GM03348 (cell line): Measurements from ENCODE around the gene CACNB4.

Source experiments
- DNase-seq: peaks from one replicate; pipeline ENCODE4 v3.0.0; 2012; ENCODE audit warnings: low spot score

The CACNB4 gene

DNA sequence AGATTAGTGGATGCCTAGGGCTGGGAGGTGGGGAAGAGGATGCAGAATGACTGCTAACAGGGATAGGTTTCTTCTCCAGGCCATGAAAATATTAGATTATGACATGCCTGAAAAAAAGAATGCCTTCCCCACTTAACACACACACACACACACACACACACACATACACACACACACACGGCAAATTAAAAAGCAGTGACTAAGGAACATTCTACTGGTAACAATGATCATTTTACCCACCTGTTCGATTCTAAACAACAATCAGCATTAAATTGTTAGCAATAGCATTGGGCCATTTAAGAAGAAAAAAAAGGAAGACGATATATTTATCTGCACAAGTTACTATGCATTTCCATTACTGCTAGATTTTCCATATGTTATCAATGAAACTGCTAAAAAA lies 10.8 kb downstream of the CACNB4 start:
- no peak for DNase-seq

- no peak for DNase-seq
Observed at GRCh38 chr2:152086231-152086630, 12.6 kb downstream of the CACNB4 start.

- no peak for DNase-seq
Observed at GRCh38 chr2:152084076-152084475, 14.8 kb downstream of the CACNB4 start.

DNA sequence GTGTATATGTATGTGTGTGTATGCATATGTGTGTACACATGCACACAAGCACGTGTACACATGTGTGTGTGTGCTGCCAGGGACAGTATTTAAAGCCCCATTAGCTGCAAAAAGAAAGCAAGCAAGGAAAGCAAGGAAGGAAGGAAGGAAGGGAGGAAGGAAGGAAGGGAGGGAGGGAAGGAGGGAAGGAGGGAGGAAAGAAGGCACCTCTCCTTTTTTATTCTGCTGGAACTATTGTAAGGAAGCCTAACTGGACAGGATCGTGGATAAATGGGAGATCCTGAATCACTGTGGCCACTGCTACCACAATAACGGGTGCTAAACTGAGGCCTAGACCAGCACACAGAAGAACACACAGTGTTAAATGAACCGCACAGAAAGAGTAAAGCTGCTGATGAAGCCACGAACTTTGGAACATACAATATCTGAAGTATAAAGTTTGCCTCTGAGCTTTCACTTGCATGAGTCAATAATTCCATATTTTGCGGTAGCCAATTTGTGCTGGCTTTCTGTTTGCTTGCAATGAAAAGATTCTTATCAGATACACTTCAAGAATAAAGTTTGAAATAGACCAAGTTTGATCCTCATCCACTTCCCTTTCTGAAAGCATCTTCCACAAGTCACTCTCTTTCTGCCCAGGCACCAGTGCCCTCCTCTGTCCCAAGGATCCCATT lies 15.5 kb downstream of the CACNB4 start:
- no peak for DNase-seq

GRCh38 chr2:152078662-152079061 lies 20.2 kb downstream of the CACNB4 start:
- no peak for DNase-seq

DNA sequence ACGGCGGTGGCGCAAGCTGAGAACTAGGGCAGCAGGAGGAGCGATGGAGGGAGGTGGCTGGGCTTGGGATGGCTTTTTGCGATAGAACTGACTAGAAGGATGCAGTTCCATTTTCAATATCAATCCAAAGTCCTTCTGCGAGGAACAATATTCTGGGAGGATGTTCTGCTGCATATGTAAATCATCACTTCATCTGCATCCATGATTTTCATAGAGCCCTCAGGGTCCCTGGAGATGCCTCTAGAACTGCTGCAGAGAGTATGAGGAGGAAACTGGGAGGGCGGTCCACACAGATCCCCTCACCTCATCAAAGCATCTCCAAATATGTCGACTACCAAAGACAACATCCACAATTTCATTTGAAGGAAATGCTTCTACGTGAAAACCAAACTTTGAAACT lies 20.8 kb downstream of the CACNB4 start:
- DNase-seq: no peak

- no peak for DNase-seq
Observed at GRCh38 chr2:152075461-152076050, 23.3 kb downstream of the CACNB4 start.

DNA sequence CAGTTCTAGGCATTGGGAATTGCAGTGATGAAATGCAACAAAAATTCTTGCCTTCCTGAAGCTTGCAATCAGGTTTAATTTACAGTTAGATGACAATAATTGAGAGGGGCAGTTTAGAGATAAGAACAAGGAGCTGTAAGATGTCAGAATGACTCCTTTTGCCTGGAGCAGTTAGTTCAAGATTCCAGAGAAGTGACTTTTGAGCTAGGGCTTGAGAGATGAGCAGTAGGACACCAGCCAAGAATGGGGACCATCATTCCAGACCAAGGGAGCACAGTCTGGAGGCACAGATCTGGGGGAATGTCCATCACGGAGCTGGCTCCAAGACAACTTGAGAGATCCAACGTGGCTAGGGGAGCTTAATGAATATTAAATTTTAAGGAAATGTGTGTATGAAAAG lies 26.8 kb downstream of the CACNB4 start:
- no peak for DNase-seq

- DNase-seq: no peak
Observed at GRCh38 chr2:152071518-152071917, 27.3 kb downstream of the CACNB4 start.

- no peak for DNase-seq
Observed at GRCh38 chr2:152071092-152071491, 27.8 kb downstream of the CACNB4 start.

GRCh38 chr2:152068226-152068625 lies 30.6 kb downstream of the CACNB4 start:
- no peak for DNase-seq

GRCh38 chr2:152067823-152068222 lies 31.0 kb downstream of the CACNB4 start:
- DNase-seq: no peak

DNA sequence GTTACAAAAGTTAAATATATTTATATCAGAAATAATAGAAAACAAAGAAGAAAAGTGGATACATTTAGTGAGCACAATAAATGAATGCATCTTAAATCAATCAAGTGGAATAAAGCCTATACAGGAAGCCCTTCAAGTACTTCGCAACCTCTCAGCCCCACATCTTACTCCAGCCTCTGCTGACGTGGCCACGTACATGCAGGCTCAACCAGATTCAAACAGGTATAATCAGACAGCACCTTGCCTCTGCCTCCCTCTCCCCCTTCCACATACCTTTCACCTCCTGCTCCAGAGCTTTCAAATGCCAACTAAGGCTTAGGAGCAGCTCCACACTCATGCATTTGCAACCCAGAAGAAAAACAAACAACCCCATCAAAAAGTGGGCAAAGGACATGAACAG lies 32.9 kb downstream of the CACNB4 start:
- DNase-seq: no peak

DNA sequence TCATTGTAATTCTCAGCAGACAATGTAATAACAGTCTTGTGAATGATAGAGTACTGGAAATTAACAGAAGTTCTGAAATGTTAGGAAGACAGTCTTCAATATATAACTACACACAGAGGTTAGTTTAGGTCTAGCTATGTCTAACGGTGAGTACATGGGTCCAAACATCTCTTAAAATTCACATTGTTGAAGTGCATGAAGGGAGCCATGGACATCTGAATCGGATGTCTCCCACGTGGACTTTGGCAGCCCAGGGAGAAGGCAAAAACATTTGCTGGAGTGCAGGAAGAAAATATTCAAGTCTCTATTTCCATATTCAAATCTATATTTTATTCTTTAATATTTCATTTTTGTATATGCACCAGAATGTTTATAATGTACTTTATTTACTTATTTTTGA lies 34.8 kb downstream of the CACNB4 start:
- no peak for DNase-seq

- no peak for DNase-seq
Observed at GRCh38 chr2:152063325-152063924, 35.4 kb downstream of the CACNB4 start.

DNA sequence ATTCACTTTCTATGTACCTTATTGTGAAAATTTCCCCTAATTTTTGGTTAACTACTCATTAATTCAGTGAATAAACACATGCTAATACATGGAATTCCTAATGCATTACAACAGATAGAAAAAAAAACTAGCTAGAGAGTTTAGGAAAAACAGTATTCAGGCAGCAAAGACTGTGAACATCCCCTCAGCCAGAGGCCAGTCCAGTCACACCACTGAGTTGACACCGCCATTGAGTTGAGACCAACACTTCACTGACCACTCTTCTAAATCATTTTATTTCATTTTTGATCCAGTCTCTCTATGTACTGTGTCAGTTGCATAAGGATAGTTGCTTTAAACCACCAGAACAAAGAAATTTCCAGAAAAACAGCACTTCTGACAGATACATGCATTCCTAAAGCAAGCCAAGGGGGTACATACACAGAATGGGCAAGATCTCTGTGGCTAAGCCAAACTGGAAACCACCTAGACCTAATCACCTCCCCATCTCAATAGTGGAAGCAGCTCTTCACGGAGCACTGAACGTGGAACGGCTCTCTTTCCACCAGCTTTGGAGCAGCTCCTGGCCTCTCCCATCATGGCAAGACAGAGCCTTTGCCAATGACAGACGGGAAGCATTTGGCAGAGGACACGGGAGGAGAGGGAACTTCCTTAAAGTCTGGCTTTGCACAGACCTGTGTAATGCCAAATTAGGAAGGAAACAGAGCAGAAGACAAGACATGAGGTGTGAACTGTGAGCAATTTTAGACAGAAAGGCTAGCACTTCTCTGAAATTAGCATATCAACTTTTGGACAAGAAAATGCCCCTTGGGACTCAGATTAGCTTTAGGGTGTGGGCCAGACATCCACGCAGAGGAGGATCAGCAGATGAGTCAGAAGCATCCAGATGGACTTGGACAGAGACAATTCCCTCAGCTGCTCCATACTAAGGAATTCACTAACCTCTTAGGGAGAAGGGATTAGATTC lies 36.4 kb downstream of the CACNB4 start:
- DNase-seq: peak; percentile 92

- DNase-seq: no peak
Observed at GRCh38 chr2:152061383-152061782, 37.5 kb downstream of the CACNB4 start.

DNA sequence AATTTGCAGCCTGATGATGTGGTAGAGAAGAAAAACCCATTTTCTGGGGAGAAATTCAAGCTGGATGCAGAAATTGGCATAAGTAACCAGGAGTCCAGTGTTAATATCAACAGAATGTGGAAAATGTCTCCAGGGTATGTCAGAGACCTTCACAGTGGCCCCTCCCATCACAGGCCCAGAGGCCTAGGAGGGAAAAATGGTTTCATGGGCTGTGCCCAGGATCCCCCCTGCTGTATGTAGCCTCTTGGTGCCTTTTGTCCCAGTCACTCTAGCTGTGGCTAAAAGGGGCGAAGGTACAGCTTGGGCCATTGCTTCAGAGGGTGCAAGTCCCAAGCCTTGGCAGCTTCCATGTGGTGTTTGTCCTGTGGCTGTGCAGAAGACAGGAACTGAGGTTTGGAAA lies 40.2 kb downstream of the CACNB4 start:
- DNase-seq: no peak

- DNase-seq: no peak
Observed at GRCh38 chr2:152056418-152056817, 42.4 kb downstream of the CACNB4 start.

DNA sequence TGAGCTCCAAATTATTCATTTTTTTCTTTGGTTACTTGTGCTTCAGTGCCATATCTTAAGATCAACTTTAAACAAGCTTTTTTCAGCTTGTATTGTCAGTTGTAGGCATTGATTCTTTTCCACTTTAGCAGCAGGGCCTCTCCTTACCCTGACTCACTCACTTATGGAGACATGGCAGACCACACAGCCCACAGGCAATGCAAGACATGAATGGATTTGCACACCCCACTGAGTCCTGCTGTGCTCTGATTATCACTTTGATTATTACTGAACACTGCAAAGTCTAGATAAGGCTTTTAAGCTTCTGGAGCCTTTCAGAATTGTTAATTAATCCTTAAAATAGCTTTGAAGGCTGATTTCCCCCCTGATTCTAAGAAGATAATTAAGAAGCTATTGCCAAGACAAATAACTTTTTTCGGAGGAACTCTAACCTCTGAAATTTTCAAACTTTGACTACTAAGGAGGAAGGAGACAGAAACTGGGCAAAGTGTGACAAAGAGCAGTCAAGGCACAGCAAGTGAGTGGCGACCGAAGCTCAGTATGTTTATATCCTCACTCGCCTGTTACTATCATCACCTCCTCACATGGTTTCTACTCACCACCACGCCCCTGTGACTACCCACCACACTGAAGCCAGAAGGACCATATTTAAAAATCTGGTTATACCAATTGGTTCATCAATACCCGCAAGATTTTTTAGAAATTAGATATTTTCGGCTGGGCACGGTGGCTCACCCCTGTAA lies 43.3 kb downstream of the CACNB4 start:
- peak; percentile 39 for DNase-seq

DNA sequence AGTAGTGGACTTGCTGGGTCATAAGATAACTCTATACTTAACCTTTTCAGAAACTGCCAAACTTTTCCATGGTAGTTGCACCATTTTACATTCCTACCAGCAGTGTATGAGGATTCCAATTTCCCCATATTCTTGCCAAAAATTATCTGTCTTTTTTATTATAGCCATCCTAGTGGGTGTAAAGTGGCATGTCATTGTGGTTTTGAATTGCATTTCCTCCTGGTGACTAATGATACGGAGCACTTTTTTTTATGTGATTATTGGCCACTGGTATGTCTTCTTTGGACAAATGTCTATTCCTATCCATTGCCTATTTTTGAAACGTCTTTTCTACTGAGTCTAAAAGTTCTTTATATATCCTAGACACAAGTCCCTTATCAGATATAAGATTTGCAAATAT lies 44.3 kb downstream of the CACNB4 start:
- peak; percentile 67 for DNase-seq

DNA sequence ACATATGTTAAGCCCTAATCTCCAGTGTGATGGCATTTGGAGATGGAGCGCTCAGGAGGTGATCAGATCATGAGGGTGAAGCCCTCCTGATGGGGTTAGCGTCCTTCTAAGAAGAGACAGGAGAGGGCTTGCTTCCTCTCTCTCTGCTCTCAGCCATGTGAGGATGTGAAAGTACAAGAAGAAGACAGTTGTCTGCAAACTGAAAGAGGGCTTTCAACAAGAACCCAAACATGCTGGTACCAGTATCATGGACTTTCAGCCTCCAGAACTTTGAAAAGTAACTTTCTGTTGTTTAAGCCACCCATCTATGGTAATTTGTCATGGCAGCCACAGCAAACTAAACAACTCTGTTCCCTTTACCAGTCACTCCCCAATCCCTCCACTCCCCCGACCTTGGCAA lies 47.4 kb downstream of the CACNB4 start:
- no peak for DNase-seq
